Smooth muscle cell (in vitro differentiated cells): ENCODE results near the gene TUBGCP5. TPM values are rescaled to one million over a fixed set of nuclear protein-coding genes. Genes with fewer than 3 reads are reported as not detected.

Experiments used
- DNase-seq: peaks from one replicate; lab custom pipeline; 2025; ENCODE audit not compliant: unreplicated experiment; lab: John Stamatoyannopoulos, UW
- H2AFZ ChIP-seq: fragments of 200-600 bp; sonication (generic); 2 replicates; pipeline ENCODE4 v1.6.0; 2016; ENCODE audit warnings: antibody characterized with exemption, low read depth, mild to moderate bottlenecking
- H3F3A ChIP-seq: fragments of 200-600 bp; sonication (generic); 2 replicates; pipeline ENCODE4 v1.6.0; 2017; ENCODE audit warnings: antibody characterized with exemption, low read depth
- H3K27ac ChIP-seq: fragments of 200-600 bp; sonication (generic); 2 replicates; pipeline ENCODE4 v1.5.1; 2016; ENCODE audit warnings: low read depth, mild to moderate bottlenecking
- H3K27me3 ChIP-seq: fragments of 200-600 bp; sonication (generic); 2 replicates; pipeline ENCODE4 v1.6.1; 2016; ENCODE audit warnings: low read depth, mild to moderate bottlenecking
- H3K36me3 ChIP-seq: fragments of 200-600 bp; sonication (generic); 2 replicates; pipeline ENCODE4 v1.5.1; 2016; ENCODE audit warnings: low read depth
- H3K4me1 ChIP-seq: fragments of 200-600 bp; sonication (generic); 2 replicates; pipeline ENCODE4 v1.5.1; 2016; ENCODE audit warnings: low read depth
- H3K4me2 ChIP-seq: fragments of 200-600 bp; sonication (generic); 2 replicates; pipeline ENCODE4 v1.6.0; 2016; ENCODE audit warnings: mild to moderate bottlenecking
- H3K4me3 ChIP-seq: fragments of 200-600 bp; sonication (generic); 2 replicates; pipeline ENCODE4 v1.5.1; 2016; ENCODE audit warnings: mild to moderate bottlenecking
- H3K79me2 ChIP-seq: fragments of 200-600 bp; sonication (generic); 2 replicates; pipeline ENCODE4 v1.6.0; 2016; ENCODE audit warnings: low read depth, mild to moderate bottlenecking
- H3K9ac ChIP-seq: fragments of 200-600 bp; sonication (generic); 2 replicates; pipeline ENCODE4 v1.6.0; 2016; ENCODE audit warnings: low read depth
- H3K9me3 ChIP-seq: fragments of 200-600 bp; sonication (generic); replicated peaks from 2 replicates; pipeline ENCODE4 v1.5.1; 2016; ENCODE audit warnings: low read depth
- H4K20me1 ChIP-seq: fragments of 200-600 bp; sonication (generic); 2 replicates; pipeline ENCODE4 v1.6.0; 2016; ENCODE audit warnings: low read depth
- WGBS: methylation state at CpG from one replicate; pipeline ENCODE4 v1.1.7; 2016; ENCODE audit warnings: low lambda C conversion rate; 5-methylcytosine and 5-hydroxymethylcytosine counted together
- polyA plus RNA-seq: library from polyadenylated mRNA; unstranded; fragments of >200 nt; fragmentation: Nextera tagmentation; extraction: Ambion mirVana; gene quantifications from 2 replicates; pipeline ENCODE4 v1.2.1, GENCODE V29; 2016
- total RNA-seq: library from RNA; depleted of rRNA; stranded (reverse); fragments of >200 nt; gene quantifications from 2 replicates; pipeline ENCODE4 v1.2.3, GENCODE V29; 2014
- TF ChIP-seq, protein P1 (sequence below): fragments of 200-600 bp; sonication (generic); IDR thresholded peaks from 2 replicates; pipeline ENCODE4 v1.5.1; 2017; ENCODE audit warnings: borderline replicate concordance, mild to moderate bottlenecking, antibody characterized with exemption; ENCODE audit not compliant: insufficient read depth, poor library complexity, severe bottlenecking

TUBGCP5 gene
- total and polyA plus RNA-seq, 2 experiments from 2014 or later = 7.9 to 13.9 TPM

DNA sequence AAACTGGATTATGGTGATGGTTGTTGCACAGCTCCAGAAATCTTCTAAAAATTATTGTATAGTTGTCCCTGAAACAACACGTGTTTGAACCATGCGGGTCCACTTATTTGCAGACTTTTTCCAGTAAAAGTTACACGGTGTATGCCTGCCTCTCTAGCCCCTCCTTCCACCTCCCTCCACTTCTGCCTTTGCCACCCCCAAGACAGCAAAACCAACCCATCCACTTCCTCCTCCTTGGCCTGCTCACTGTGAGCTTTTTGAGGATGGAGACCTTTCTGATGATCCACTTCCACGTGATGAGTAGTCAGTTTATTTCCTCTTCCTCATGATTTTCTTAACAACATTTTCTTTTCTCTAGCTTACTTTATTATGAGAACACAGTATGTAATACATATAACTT is 64.6 kb downstream of the TUBGCP5 start:
- Histone ChIP-seq H3K9ac (no peak overlapping the region), H3K79me2 (peaks cover 100% of the 10 kb centered on the region), H3K27me3 (no peaks in the 10 kb centered on the region), H3K36me3 (no peaks in the 10 kb centered on the region), H3F3A (no peaks in the 10 kb centered on the region), H3K27ac (no peak overlapping the region), H4K20me1 (peaks cover 98% of the 10 kb centered on the region), H3K4me2 (no peak overlapping the region), H3K9me3 (peaks cover 9% of the 10 kb centered on the region), H3K4me1 (peaks cover 6% of the 10 kb centered on the region), H2AFZ (no peak overlapping the region), H3K4me3 (no peak overlapping the region)
- TF ChIP-seq, protein P1, sequence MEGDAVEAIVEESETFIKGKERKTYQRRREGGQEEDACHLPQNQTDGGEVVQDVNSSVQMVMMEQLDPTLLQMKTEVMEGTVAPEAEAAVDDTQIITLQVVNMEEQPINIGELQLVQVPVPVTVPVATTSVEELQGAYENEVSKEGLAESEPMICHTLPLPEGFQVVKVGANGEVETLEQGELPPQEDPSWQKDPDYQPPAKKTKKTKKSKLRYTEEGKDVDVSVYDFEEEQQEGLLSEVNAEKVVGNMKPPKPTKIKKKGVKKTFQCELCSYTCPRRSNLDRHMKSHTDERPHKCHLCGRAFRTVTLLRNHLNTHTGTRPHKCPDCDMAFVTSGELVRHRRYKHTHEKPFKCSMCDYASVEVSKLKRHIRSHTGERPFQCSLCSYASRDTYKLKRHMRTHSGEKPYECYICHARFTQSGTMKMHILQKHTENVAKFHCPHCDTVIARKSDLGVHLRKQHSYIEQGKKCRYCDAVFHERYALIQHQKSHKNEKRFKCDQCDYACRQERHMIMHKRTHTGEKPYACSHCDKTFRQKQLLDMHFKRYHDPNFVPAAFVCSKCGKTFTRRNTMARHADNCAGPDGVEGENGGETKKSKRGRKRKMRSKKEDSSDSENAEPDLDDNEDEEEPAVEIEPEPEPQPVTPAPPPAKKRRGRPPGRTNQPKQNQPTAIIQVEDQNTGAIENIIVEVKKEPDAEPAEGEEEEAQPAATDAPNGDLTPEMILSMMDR = no peak
- no peak for DNase-seq
- 86% methylated on average over 4 of the region's 4 CpGs for WGBS

DNA sequence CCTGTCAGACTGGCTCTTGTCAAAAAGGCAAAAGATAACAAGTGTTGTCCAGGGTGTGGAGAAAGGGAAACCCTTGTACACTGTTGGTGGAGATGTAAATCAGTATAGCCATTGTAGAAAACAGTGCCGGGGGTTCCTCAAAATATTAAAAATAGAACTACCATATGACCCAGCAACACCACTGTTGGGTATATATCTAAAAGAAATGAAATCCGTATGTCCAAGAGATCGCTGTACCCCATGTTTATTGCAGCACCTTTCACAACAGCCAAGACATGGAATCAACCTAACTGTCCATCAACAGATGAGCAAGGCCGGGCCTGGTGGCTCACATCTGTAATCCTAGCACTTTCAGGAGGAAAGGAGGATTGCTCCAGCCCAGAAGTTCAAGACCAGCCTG is 65.4 kb downstream of the TUBGCP5 start:
- no peak for DNase-seq
- Histone ChIP-seq H3K4me1 (peaks cover 6% of the 10 kb centered on the region), H3K36me3 (no peaks in the 10 kb centered on the region), H3K9ac (no peak overlapping the region), H3K4me2 (no peak overlapping the region), H3K9me3 (peaks cover 11% of the 10 kb centered on the region), H3K27ac (no peak overlapping the region), H3K79me2 (peaks cover 100% of the 10 kb centered on the region), H2AFZ (no peak overlapping the region), H3K27me3 (no peaks in the 10 kb centered on the region), H4K20me1 (peaks cover 98% of the 10 kb centered on the region), H3F3A (peaks cover 5% of the 10 kb centered on the region), H3K4me3 (no peak overlapping the region)
- 95% methylated on average over 4 of the region's 4 CpGs for WGBS
- TF ChIP-seq, protein P1 = no peak

DNA sequence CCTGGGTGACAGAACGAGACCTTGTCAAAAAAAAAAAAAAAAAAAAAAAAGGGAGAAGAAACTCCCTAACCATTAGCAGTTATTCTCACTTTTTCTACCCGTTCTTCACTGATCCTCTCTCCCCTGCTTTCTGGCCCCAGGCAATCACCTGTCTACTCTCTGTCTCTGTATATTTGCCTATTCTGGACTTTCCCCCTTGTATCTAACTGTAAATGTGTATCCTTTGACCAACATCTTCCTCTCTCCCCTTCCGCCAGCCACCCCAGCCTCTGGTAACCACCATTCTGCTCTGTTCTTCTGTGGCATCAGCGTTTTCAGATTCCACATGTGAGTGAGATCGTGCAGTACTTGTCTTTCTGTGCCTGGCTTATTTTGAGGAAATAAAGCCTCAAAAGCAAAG is 66.1 kb downstream of the TUBGCP5 start:
- H2AFZ ChIP-seq = no peak overlapping the region
- peaks cover 98% of the 10 kb centered on the region for H3K79me2 ChIP-seq
- H3K27ac ChIP-seq = no peak overlapping the region
- no peaks in the 10 kb centered on the region for H3K36me3 ChIP-seq
- no peaks in the 10 kb centered on the region for H3K4me1 ChIP-seq
- TF ChIP-seq, protein P1 = no peak
- DNase-seq = no peak
- no peaks in the 10 kb centered on the region for H3K27me3 ChIP-seq
- H3K4me2 ChIP-seq = no peak overlapping the region
- peaks cover 98% of the 10 kb centered on the region for H4K20me1 ChIP-seq
- peaks cover 10% of the 10 kb centered on the region for H3F3A ChIP-seq
- H3K9ac ChIP-seq = no peak overlapping the region
- H3K4me3 ChIP-seq = no peak overlapping the region
- 84% methylated on average over 5 of the region's 5 CpGs for WGBS
- H3K9me3 ChIP-seq = peaks cover 11% of the 10 kb centered on the region

DNA sequence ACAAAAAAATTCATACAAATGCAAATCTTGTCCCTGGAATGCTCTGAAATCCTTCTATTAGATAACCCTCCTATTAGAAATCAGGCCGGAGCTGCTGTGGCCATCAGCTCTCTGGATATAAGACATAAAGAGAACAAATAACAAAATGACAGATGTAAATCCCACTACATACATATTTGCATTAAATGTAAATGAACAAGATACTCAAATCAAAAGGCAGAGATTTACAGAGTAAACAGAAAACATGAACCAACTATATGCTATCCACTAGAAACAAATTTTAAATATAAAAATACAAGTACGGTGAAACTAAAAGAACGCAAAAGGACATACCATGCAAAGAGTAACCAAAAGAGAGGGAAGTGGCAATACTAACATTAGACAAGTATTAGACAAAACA is 69.9 kb downstream of the TUBGCP5 start:
- Histone ChIP-seq H3K9me3 (peaks cover 11% of the 10 kb centered on the region), H3K79me2 (peaks cover 95% of the 10 kb centered on the region), H4K20me1 (peaks cover 98% of the 10 kb centered on the region), H3K9ac (no peak overlapping the region), H3K27ac (peak overlapping the region; percentile 77), H3F3A (peaks cover 16% of the 10 kb centered on the region), H3K4me1 (no peaks in the 10 kb centered on the region), H2AFZ (no peak overlapping the region), H3K27me3 (no peaks in the 10 kb centered on the region), H3K4me3 (no peak overlapping the region), H3K4me2 (no peak overlapping the region), H3K36me3 (no peaks in the 10 kb centered on the region)
- DNase-seq = no peak
- TF ChIP-seq, protein P1 = no peak
- WGBS = over 99% methylated on average over 3 of the region's 3 CpGs
